Measurements from ENCODE around the gene NUBP1.

The NUBP1 gene

GRCh38 chr16:10812312-10813098 lies 68.9 kb downstream of the NUBP1 start:
- Mint-ChIP-seq H3K27ac (no peak overlapping the region), H3K4me3 (no peak overlapping the region)

GRCh38 chr16:10813099-10813455 lies 69.4 kb downstream of the NUBP1 start:
- no peak overlapping the region for H3K4me3 Mint-ChIP-seq

More at GRCh38 chr16:10812312-10813098, 68.9 kb downstream of the NUBP1 start:
- Mint-ChIP-seq H3K9me3 (no peaks in the 10 kb centered on the region), H3K27me3 (peaks cover under 1% of the 10 kb centered on the region), H3K4me1 (no peaks in the 10 kb centered on the region), H3K36me3 (peaks cover 3% of the 10 kb centered on the region)

GRCh38 chr16:10817514-10817913 lies 73.9 kb downstream of the NUBP1 start:
- Mint-ChIP-seq H3K9me3 (no peaks in the 10 kb centered on the region), H3K4me3 (no peak overlapping the region), H3K4me1 (no peaks in the 10 kb centered on the region), H3K27ac (no peak overlapping the region), H3K27me3 (peaks cover 5% of the 10 kb centered on the region), H3K36me3 (no peaks in the 10 kb centered on the region)

More at GRCh38 chr16:10813099-10813455, 69.4 kb downstream of the NUBP1 start:
- H3K9me3 Mint-ChIP-seq, result no peaks in the 10 kb centered on the region
- H3K27ac Mint-ChIP-seq, result no peak overlapping the region
- peaks cover 5% of the 10 kb centered on the region for H3K27me3 Mint-ChIP-seq
- H3K36me3 Mint-ChIP-seq, result peaks cover 3% of the 10 kb centered on the region
- no peaks in the 10 kb centered on the region for H3K4me1 Mint-ChIP-seq

GRCh38 chr16:10817963-10818941 lies 74.6 kb downstream of the NUBP1 start, which contains the start of gene TVP23A:
Gene TVP23A (minus strand): TSS chr16:10818794. CDS start chr16:10818493, 301 bp downstream.
- H3K27me3 Mint-ChIP-seq, result peaks cover 5% of the 10 kb centered on the region
- no peaks in the 10 kb centered on the region for H3K9me3 Mint-ChIP-seq
- no peaks in the 10 kb centered on the region for H3K4me1 Mint-ChIP-seq
- no peak within 1 kb of the TSS for H3K4me3 Mint-ChIP-seq
- no peaks in the 10 kb centered on the region for H3K36me3 Mint-ChIP-seq
- no peak within 1 kb of the TSS for H3K27ac Mint-ChIP-seq

Data from activated naive CD4-positive, alpha-beta T cell treated with anti-CD3 and anti-CD28 coated beads, Interleukin-2, amount 50 U/mL, for 24 hours (primary cell).